Activated naive CD4-positive, alpha-beta T cell treated with anti-CD3 and anti-CD28 coated beads for 36 hours (primary cell): ENCODE results near the gene HERC2. TPM values are rescaled to one million over a fixed set of nuclear protein-coding genes. Genes with fewer than 3 reads are reported as not detected.
"Not testable (repeated sequence)": the region's sequence is repeated elsewhere in the genome, so short reads cannot be mapped to it uniquely, and the experiment has no call there.

ENCODE experiments used
- CTCF ChIA-PET: fragments of 350-600 bp; sonication (Branson Sonifier 250); formaldehyde crosslinking; loops from one replicate; lab custom pipeline; 2021; ENCODE audit warnings: antibody characterized with exemption; lab: Charles Lee
- DNase-seq: peaks from one replicate; pipeline ENCODE4 v3.0.0-alpha.2; 2020
- H3K27ac Mint-ChIP-seq: one replicate; pipeline ENCODE4 v1.8.0; 2021; ENCODE audit warnings: mild to moderate bottlenecking, mixed read lengths
- H3K27me3 Mint-ChIP-seq: one replicate; pipeline ENCODE4 v1.8.0; 2021; ENCODE audit warnings: low read depth, mixed read lengths
- H3K36me3 Mint-ChIP-seq: one replicate; pipeline ENCODE4 v1.8.0; 2021; ENCODE audit warnings: low read depth, mixed read lengths
- H3K4me1 Mint-ChIP-seq: one replicate; pipeline ENCODE4 v1.8.0; 2021; ENCODE audit warnings: low read depth, mixed read lengths
- H3K4me3 Mint-ChIP-seq: one replicate; pipeline ENCODE4 v1.8.0; 2021; ENCODE audit warnings: mild to moderate bottlenecking, moderate library complexity, mixed read lengths
- H3K9me3 Mint-ChIP-seq: one replicate; pipeline ENCODE4 v1.8.0; 2021; ENCODE audit warnings: mixed read lengths
- intact Hi-C: fragments of 100-400 bp; cut with micrococcal nuclease; formaldehyde crosslinking; loops from one replicate; pipeline ENCODE4 v1.15.1; 2023
- total RNA-seq, 2 experiments: library from RNA; stranded (reverse); gene quantifications; one replicate each; pipeline ENCODE4 v1.2.3, GENCODE V29; 2021

HERC2 gene
- total RNA-seq, 2 experiments from 2014 or later, result 26.6 to 31.6 TPM

GRCh38 chr15:28214006-28214790, 107.8 kb downstream of the HERC2 start:
- H3K27me3 Mint-ChIP-seq, intact Hi-C loops, H3K4me1 Mint-ChIP-seq, H3K4me3 Mint-ChIP-seq, DNase-seq, H3K9me3 Mint-ChIP-seq, H3K27ac Mint-ChIP-seq: not testable (repeated sequence)
- CTCF ChIA-PET, result interaction anchor here (0.6 kb wide), 1 partner anchor 102 kb away, joined by 4 read pairs; no protein-coding TSS in a partner anchor
- H3K36me3 Mint-ChIP-seq, result peaks cover 17% of the 10 kb centered on the region

- H3K27me3 Mint-ChIP-seq, H3K4me3 Mint-ChIP-seq, H3K27ac Mint-ChIP-seq, H3K9me3 Mint-ChIP-seq, DNase-seq, intact Hi-C loops, H3K4me1 Mint-ChIP-seq, CTCF ChIA-PET: not testable (repeated sequence)
- peaks cover 17% of the 10 kb centered on the region for H3K36me3 Mint-ChIP-seq
Measured at GRCh38 chr15:28213393-28213792, 108.6 kb downstream of the HERC2 start.

GRCh38 chr15:28208583-28208982, 113.4 kb downstream of the HERC2 start:
- no peak for DNase-seq
- Mint-ChIP-seq H3K36me3 (peaks cover 17% of the 10 kb centered on the region), H3K4me3 (no peak overlapping the region), H3K9me3 (no peaks in the 10 kb centered on the region), H3K4me1 (no peaks in the 10 kb centered on the region), H3K27ac (no peak overlapping the region), H3K27me3 (no peaks in the 10 kb centered on the region)
- CTCF ChIA-PET, result no interaction called here
- intact Hi-C loops, result no loop called here

GRCh38 chr15:28205640-28206039, 116.3 kb downstream of the HERC2 start:
- H3K27me3 Mint-ChIP-seq, H3K9me3 Mint-ChIP-seq, H3K27ac Mint-ChIP-seq, H3K4me3 Mint-ChIP-seq, H3K4me1 Mint-ChIP-seq, DNase-seq, intact Hi-C loops, CTCF ChIA-PET: not testable (repeated sequence)
- H3K36me3 Mint-ChIP-seq, result peaks cover 23% of the 10 kb centered on the region

- DNase-seq, H3K27ac Mint-ChIP-seq, intact Hi-C loops, H3K9me3 Mint-ChIP-seq, CTCF ChIA-PET, H3K4me3 Mint-ChIP-seq, H3K4me1 Mint-ChIP-seq, H3K27me3 Mint-ChIP-seq: not testable (repeated sequence)
- H3K36me3 Mint-ChIP-seq, result peaks cover 30% of the 10 kb centered on the region
Measured at GRCh38 chr15:28203055-28203828, 118.7 kb downstream of the HERC2 start.

GRCh38 chr15:28202124-28202523, 119.9 kb downstream of the HERC2 start:
- CTCF ChIA-PET, result not testable (repeated sequence)

GRCh38 chr15:28198215-28198614, 123.8 kb downstream of the HERC2 start:
- H3K27ac Mint-ChIP-seq, intact Hi-C loops, DNase-seq, H3K4me1 Mint-ChIP-seq, H3K27me3 Mint-ChIP-seq, H3K9me3 Mint-ChIP-seq, H3K4me3 Mint-ChIP-seq, CTCF ChIA-PET: not testable (repeated sequence)
- peaks cover 37% of the 10 kb centered on the region for H3K36me3 Mint-ChIP-seq

More at GRCh38 chr15:28202124-28202523, 119.9 kb downstream of the HERC2 start:
- H3K9me3 Mint-ChIP-seq, H3K4me1 Mint-ChIP-seq, DNase-seq, H3K4me3 Mint-ChIP-seq, H3K27me3 Mint-ChIP-seq, H3K27ac Mint-ChIP-seq, intact Hi-C loops: not testable (repeated sequence)
- peaks cover 31% of the 10 kb centered on the region for H3K36me3 Mint-ChIP-seq

GRCh38 chr15:28197694-28198093, 124.3 kb downstream of the HERC2 start:
- H3K4me3 Mint-ChIP-seq, H3K4me1 Mint-ChIP-seq, intact Hi-C loops, H3K27ac Mint-ChIP-seq, H3K9me3 Mint-ChIP-seq, DNase-seq, CTCF ChIA-PET, H3K27me3 Mint-ChIP-seq: not testable (repeated sequence)
- peaks cover 37% of the 10 kb centered on the region for H3K36me3 Mint-ChIP-seq

- H3K27me3 Mint-ChIP-seq, H3K4me3 Mint-ChIP-seq, H3K4me1 Mint-ChIP-seq, intact Hi-C loops, H3K9me3 Mint-ChIP-seq, CTCF ChIA-PET, DNase-seq, H3K27ac Mint-ChIP-seq: not testable (repeated sequence)
- H3K36me3 Mint-ChIP-seq, result peaks cover 36% of the 10 kb centered on the region
Measured at GRCh38 chr15:28196581-28196980, 125.4 kb downstream of the HERC2 start.

GRCh38 chr15:28192772-28193171, 129.2 kb downstream of the HERC2 start:
- no peak for DNase-seq
- Mint-ChIP-seq H3K27me3 (no peaks in the 10 kb centered on the region), H3K9me3 (no peaks in the 10 kb centered on the region), H3K4me1 (no peaks in the 10 kb centered on the region), H3K27ac (no peak overlapping the region), H3K4me3 (no peak overlapping the region), H3K36me3 (peaks cover 23% of the 10 kb centered on the region)
- CTCF ChIA-PET, result no interaction called here
- intact Hi-C loops, result no loop called here

GRCh38 chr15:28191832-28192231, 130.1 kb downstream of the HERC2 start:
- H3K36me3 Mint-ChIP-seq, result peaks cover 25% of the 10 kb centered on the region
- no peaks in the 10 kb centered on the region for H3K4me1 Mint-ChIP-seq
- no peaks in the 10 kb centered on the region for H3K27me3 Mint-ChIP-seq
- H3K9me3 Mint-ChIP-seq, result no peaks in the 10 kb centered on the region
- H3K4me3 Mint-ChIP-seq, result no peak overlapping the region
- intact Hi-C loops, result no loop called here
- no peak for DNase-seq
- no peak overlapping the region for H3K27ac Mint-ChIP-seq
- CTCF ChIA-PET, result no interaction called here

- Mint-ChIP-seq H3K27ac (no peak overlapping the region), H3K4me1 (no peaks in the 10 kb centered on the region), H3K36me3 (peaks cover 20% of the 10 kb centered on the region), H3K4me3 (no peak overlapping the region), H3K9me3 (no peaks in the 10 kb centered on the region), H3K27me3 (no peaks in the 10 kb centered on the region)
- DNase-seq, result no peak
- intact Hi-C loops, result no loop called here
- CTCF ChIA-PET, result no interaction called here
Measured at GRCh38 chr15:28190391-28191174, 131.4 kb downstream of the HERC2 start.
